Spleen (tissue), 7 donors: Measurements from ENCODE around the gene PTEN.
"Not testable (repeated sequence)": the region's sequence is repeated elsewhere in the genome, so short reads cannot be mapped to it uniquely, and the experiment has no call there.

ENCODE experiments used
- CTCF ChIP-seq, 11 experiments: fragments of 200-600 bp in 7 of 11; fragments of 450-650 bp in 4 of 11; sonication (generic) in 4 of 11; IDR thresholded peaks in 8 of 11; conservative IDR thresholded peaks in 3 of 11; 1 replicate in 7 of 11; 2 replicates in 4 of 11; pipeline versions ENCODE4 v1.4.0 to v1.8.0; 2016 to 2021; ENCODE audit warnings: antibody characterized with exemption in 11 of 11, inconsistent platforms in 4 of 11, mild to moderate bottlenecking in 1 of 11
- POLR2A ChIP-seq, 3 donors: fragments of 450-650 bp; IDR thresholded peaks; one replicate each; pipeline ENCODE4 v1.5.1; 2017; ENCODE audit warnings: antibody characterized with exemption in 3 of 3, mild to moderate bottlenecking in 1 of 3
- POLR2AphosphoS5 ChIP-seq, 3 donors: sonication (generic); formaldehyde crosslinking; IDR thresholded peaks; one replicate each; pipeline ENCODE4 v1.5.1; 2017; ENCODE audit warnings: antibody characterized with exemption in 3 of 3
- donor health status: DM: no; HTN: no; CAD: no; lungs with moderate emphysema.
- donor health status: DM: no; HTN: no; CAD: no.
- donor health status: DM: no; HTN: no; CAD: no.

DNA sequence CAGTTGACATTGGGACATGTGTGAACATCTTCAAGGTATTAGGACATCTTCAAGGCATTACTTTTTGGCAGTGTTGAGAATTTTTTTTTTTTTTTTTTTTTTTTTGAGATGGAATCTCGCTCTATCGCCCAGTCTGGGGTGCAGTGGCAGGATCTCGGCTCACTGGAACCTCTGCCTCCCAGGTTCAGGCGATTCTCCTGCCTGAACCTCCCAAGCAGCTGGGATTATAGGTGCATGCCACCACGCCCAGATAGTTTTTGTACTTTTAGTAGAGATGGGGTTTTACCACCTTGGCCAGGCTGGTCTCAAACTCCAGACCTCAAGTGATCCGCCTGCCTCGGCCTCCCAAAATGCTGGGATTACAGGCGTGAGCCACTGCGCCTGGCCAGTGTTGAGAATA lies 5.7 kb downstream of the PTEN start:
- not testable (repeated sequence) for TF ChIP-seq CTCF (IDR thresholded peaks at IDR 0.05 in 8 of 11, conservative IDR thresholded peaks at IDR 0.05 in 3 of 11); POLR2A (IDR thresholded peaks at IDR 0.05)
- peak in 2 of 3 donors; percentile 33 to 34 for TF ChIP-seq POLR2AphosphoS5 (IDR thresholded peaks at IDR 0.05)
